ENCODE results near the gene PROK1. TPM values are rescaled to one million over a fixed set of nuclear protein-coding genes. Genes with fewer than 3 reads are reported as not detected.

The PROK1 gene
- total and polyA plus RNA-seq, 2 of the 13 experiments (the other 11 are each of a cell fraction or from before 2014, with no cell fraction given): 0.07 TPM; not detected in 1

- 17% methylated on average over 13 of the region's 18 CpGs for WGBS (ENCODE audit: low lambda C conversion rate)
- Histone ChIP-seq H3K9ac (ENCODE audit: insufficient read depth, low read depth, low read length) (no peak overlapping the region), H4K20me1 (ENCODE audit: insufficient read depth, low read length) (no peaks in the 10 kb centered on the region), H3K79me2 (ENCODE audit: insufficient read depth, low read length) (no peaks in the 10 kb centered on the region), H3K4me3 (replicated peaks in 1 of 3; ENCODE audit: insufficient read depth in 1 of 3, low read depth in 2 of 3, low read length in 3 of 3) (no peak overlapping the region), H3K4me2 (ENCODE audit: low read depth, low read length) (no peak overlapping the region), H2AFZ (ENCODE audit: low read length) (no peak overlapping the region), H3K27me3 (ENCODE audit: control insufficient read depth in 1 of 2, insufficient read depth in 2 of 2, low read length in 2 of 2) (peaks cover 0 to 1% of the 10 kb centered on the region in 2 experiments; a peak in 2 of 5 replicates), H3K36me3 (replicated peaks in 1 of 2; ENCODE audit: control insufficient read depth in 1 of 2, insufficient read depth in 2 of 2, low read length in 2 of 2) (no peaks in the 10 kb centered on the region), H3K4me1 (ENCODE audit: insufficient read depth, low read length) (no peaks in the 10 kb centered on the region), H3K9me3 (ENCODE audit: low read length) (no peaks in the 10 kb centered on the region), H3K27ac (ENCODE audit: extremely low read length, insufficient read depth, low read length) (no peak overlapping the region)
- CTCF ChIA-PET (ENCODE audit: low intra/inter-chr PET ratio, low total read pairs): no interaction called here
- TF ChIP-seq ZBTB1 (CRISPR knock-in tag; IDR thresholded peaks at IDR 0.05; ENCODE audit: borderline replicate concordance) (no peak), HMG20A (CRISPR knock-in tag; IDR thresholded peaks at IDR 0.05; ENCODE audit: borderline replicate concordance) (no peak), ZNF350 (CRISPR knock-in tag; IDR thresholded peaks at IDR 0.05; ENCODE audit: borderline replicate concordance, low read depth) (no peak), RXRB (CRISPR knock-in tag; IDR thresholded peaks at IDR 0.05; ENCODE audit: borderline replicate concordance) (no peak), GFI1 (CRISPR knock-in tag; IDR thresholded peaks at IDR 0.05; ENCODE audit: borderline replicate concordance) (no peak), U2AF1 (optimal IDR thresholded peaks at IDR 0.05; ENCODE audit: low read depth, low read length) (no peak)
- intact Hi-C loops (cut with micrococcal nuclease; ENCODE audit: unreplicated experiment) (no loop called here), in situ Hi-C loops (cut with HindIII; ENCODE audit: extremely low pct_ligation_motif_present, low pct_unique_long_range_greater_than_20kb) (no loop called here)
- DNase-seq (ENCODE audit: low spot score) (no peak), ATAC-seq (no peak), FAIRE-seq (no peak)
- POLR2A ChIA-PET: no interaction called here
- no TSS peak for BruUV-seq (replicated peaks)
Measured at GRCh38 chr1:110482662-110483307, 31.8 kb downstream of the PROK1 start.

GRCh38 chr1:110483308-110483685 is 32.3 kb downstream of the PROK1 start:
- Histone ChIP-seq H3K4me3 (replicated peaks in 1 of 3; ENCODE audit: insufficient read depth in 1 of 3, low read depth in 2 of 3, low read length in 3 of 3) (no peak overlapping the region), H2AFZ (ENCODE audit: low read length) (no peak overlapping the region), H3K4me2 (ENCODE audit: low read depth, low read length) (no peak overlapping the region), H4K20me1 (ENCODE audit: insufficient read depth, low read length) (no peaks in the 10 kb centered on the region), H3K9me3 (ENCODE audit: low read length) (no peaks in the 10 kb centered on the region), H3K36me3 (replicated peaks in 1 of 2; ENCODE audit: control insufficient read depth in 1 of 2, insufficient read depth in 2 of 2, low read length in 2 of 2) (no peaks in the 10 kb centered on the region), H3K27me3 (ENCODE audit: control insufficient read depth in 1 of 2, insufficient read depth in 2 of 2, low read length in 2 of 2) (peaks cover 0 to 1% of the 10 kb centered on the region in 2 experiments; a peak in 2 of 5 replicates), H3K4me1 (ENCODE audit: insufficient read depth, low read length) (no peaks in the 10 kb centered on the region), H3K9ac (ENCODE audit: insufficient read depth, low read depth, low read length) (no peak overlapping the region), H3K27ac (ENCODE audit: extremely low read length, insufficient read depth, low read length) (no peak overlapping the region), H3K79me2 (ENCODE audit: insufficient read depth, low read length) (no peaks in the 10 kb centered on the region)
- FAIRE-seq (no peak), DNase-seq (ENCODE audit: low spot score) (no peak), ATAC-seq (no peak)
- no TSS peak for BruUV-seq (replicated peaks)
- ChIA-PET POLR2A (no interaction called here), CTCF (ENCODE audit: low intra/inter-chr PET ratio, low total read pairs) (no interaction called here)
- in situ Hi-C loops (cut with HindIII; ENCODE audit: extremely low pct_ligation_motif_present, low pct_unique_long_range_greater_than_20kb): no loop called here
- intact Hi-C loops (cut with micrococcal nuclease; ENCODE audit: unreplicated experiment): no loop called here
- 67% methylated on average over 9 of the region's 9 CpGs for WGBS (ENCODE audit: low lambda C conversion rate)
- no peak for TF ChIP-seq POLR2AphosphoS5 (IDR thresholded peaks at IDR 0.05; ENCODE audit: low read depth, low read length)
- TF ChIP-seq MAFG (CRISPR knock-in tag; IDR thresholded peaks at IDR 0.05): no peak
- no peak for TF ChIP-seq TCF12 (IDR thresholded peaks at IDR 0.05)
- TF ChIP-seq TCF12 (CRISPR knock-in tag; IDR thresholded peaks at IDR 0.05): no peak
- TF ChIP-seq ZFY (CRISPR knock-in tag; IDR thresholded peaks at IDR 0.05): no peak
- TF ChIP-seq EP300 (IDR thresholded peaks at IDR 0.05; ENCODE audit: low read depth in 2 of 2, low read length in 2 of 2): no peak
- no peak for TF ChIP-seq EP300 (CRISPR knock-in tag; IDR thresholded peaks at IDR 0.05; ENCODE audit: borderline replicate concordance)
- no peak for TF ChIP-seq TARDBP (CRISPR knock-in tag; IDR thresholded peaks at IDR 0.05)
- TF ChIP-seq ZNF563 (CRISPR knock-in tag; IDR thresholded peaks at IDR 0.05): no peak
- TF ChIP-seq MIER3 (CRISPR knock-in tag; IDR thresholded peaks at IDR 0.05; ENCODE audit: borderline replicate concordance): no peak
- no peak for TF ChIP-seq ZNF792 (CRISPR knock-in tag; IDR thresholded peaks at IDR 0.05)
- no peak for TF ChIP-seq DR1 (CRISPR knock-in tag; IDR thresholded peaks at IDR 0.05)
- TF ChIP-seq MXD4 (CRISPR knock-in tag; IDR thresholded peaks at IDR 0.05): no peak
- no peak for TF ChIP-seq RORA (CRISPR knock-in tag; IDR thresholded peaks at IDR 0.05)
- no peak for TF ChIP-seq ARNTL (CRISPR knock-in tag; IDR thresholded peaks at IDR 0.05)
- no peak for TF ChIP-seq MAF1 (CRISPR knock-in tag; IDR thresholded peaks at IDR 0.05; ENCODE audit: borderline replicate concordance)
- TF ChIP-seq TOPORS (CRISPR knock-in tag; IDR thresholded peaks at IDR 0.05): no peak
